Stimulated activated CD4-positive, alpha-beta T cell treated with anti-CD3 and anti-CD28 coated beads, Interleukin-2, amount 100 ng/mL, for 4 hours (primary cell): ENCODE measurements around the gene PNPLA7.

Source experiments
- DNase-seq: peaks from one replicate; pipeline ENCODE4 v3.0.0-alpha.2; 2020; ENCODE audit warnings: low read depth

Gene PNPLA7

GRCh38 chr9:137449931-137450538 is 100.2 kb downstream of the PNPLA7 start:
- DNase-seq: peak; percentile 74

- no peak for DNase-seq
Measured at GRCh38 chr9:137449081-137449844, 100.9 kb downstream of the PNPLA7 start.

GRCh38 chr9:137448602-137448962 is 101.6 kb downstream of the PNPLA7 start:
- DNase-seq: no peak

- DNase-seq: no peak
Measured at GRCh38 chr9:137447722-137448601, 102.2 kb downstream of the PNPLA7 start.

- DNase-seq: no peak
Measured at GRCh38 chr9:137446851-137447471, 103.2 kb downstream of the PNPLA7 start.

GRCh38 chr9:137445930-137446431 is 104.2 kb downstream of the PNPLA7 start:
- DNase-seq: no peak

- peak; percentile 83 for DNase-seq
Measured at GRCh38 chr9:137445275-137445807, 104.9 kb downstream of the PNPLA7 start.

- no peak for DNase-seq
Measured at GRCh38 chr9:137444106-137444790, 106.0 kb downstream of the PNPLA7 start.

- DNase-seq: no peak
Measured at GRCh38 chr9:137441935-137442321, 108.3 kb downstream of the PNPLA7 start.

GRCh38 chr9:137441289-137441934 is 108.8 kb downstream of the PNPLA7 start, which contains the start of gene ENTPD8:
Gene ENTPD8 (minus strand): TSS chr9:137441357. CDS start chr9:137438285, 3,072 bp downstream.
- DNase-seq: no peak

- no peak for DNase-seq
Measured at GRCh38 chr9:137439158-137439714, 111.0 kb downstream of the PNPLA7 start.

GRCh38 chr9:137438591-137439157 is 111.5 kb downstream of the PNPLA7 start:
- DNase-seq: no peak

GRCh38 chr9:137437691-137438590 is 112.3 kb downstream of the PNPLA7 start:
- no peak for DNase-seq

GRCh38 chr9:137436761-137437600 is 113.2 kb downstream of the PNPLA7 start:
- no peak for DNase-seq

- no peak for DNase-seq
Measured at GRCh38 chr9:137435980-137436760, 114.0 kb downstream of the PNPLA7 start.

GRCh38 chr9:137435381-137435891 is 114.8 kb downstream of the PNPLA7 start:
- no peak for DNase-seq
